Liver (tissue), 9 donors: ENCODE measurements around the gene MAP3K20. TPM values are rescaled to one million over a fixed set of nuclear protein-coding genes. Genes with fewer than 3 reads are reported as not detected.

Source experiments
- DNase-seq: peaks from one replicate; pipeline ENCODE4 v3.0.0-alpha.2; 2017; ENCODE audit warnings: low spot score
- H3K27ac ChIP-seq, 2 donors: one replicate each; pipeline ENCODE4 v1.7.0; 2013; ENCODE audit warnings: inconsistent platforms in 2 of 2, low read length in 2 of 2, control low read depth in 1 of 2, low read depth in 1 of 2, mild to moderate bottlenecking in 1 of 2
- H3K27me3 ChIP-seq, 4 donors: one replicate each; pipeline versions ENCODE4 v1.6.1 to v1.7.0; 2013; ENCODE audit warnings: low read length in 3 of 4, inconsistent platforms in 1 of 4, mild to moderate bottlenecking in 1 of 4, moderate library complexity in 1 of 4; ENCODE audit not compliant: control insufficient read depth in 4 of 4, insufficient read depth in 4 of 4
- H3K36me3 ChIP-seq, 4 donors: one replicate each; pipeline versions ENCODE4 v1.6.1 to v1.7.0; 2013; ENCODE audit warnings: low read length in 3 of 4, mild to moderate bottlenecking in 3 of 4, low read depth in 1 of 4, moderate library complexity in 1 of 4; ENCODE audit not compliant: control insufficient read depth in 4 of 4, insufficient read depth in 3 of 4
- H3K4me1 ChIP-seq, 4 donors: one replicate each; pipeline versions ENCODE4 v1.6.1 to v1.7.0; 2013; ENCODE audit warnings: low read length in 3 of 4, mild to moderate bottlenecking in 3 of 4, moderate library complexity in 1 of 4; ENCODE audit not compliant: control insufficient read depth in 4 of 4, insufficient read depth in 4 of 4
- H3K4me3 ChIP-seq, 3 donors: one replicate each; pipeline versions ENCODE4 v1.6.1 to v1.7.0; 2013; ENCODE audit warnings: low read length in 3 of 3, control low read depth in 1 of 3, low read depth in 1 of 3, mild to moderate bottlenecking in 1 of 3
- H3K9ac ChIP-seq, 2 donors: one replicate each; pipeline ENCODE4 v1.7.0; 2013; ENCODE audit warnings: low read length in 2 of 2, mild to moderate bottlenecking in 2 of 2, moderate library complexity in 2 of 2, control low read depth in 1 of 2, low read depth in 1 of 2
- H3K9me3 ChIP-seq, 4 donors: one replicate each; pipeline versions ENCODE4 v1.6.1 to v1.7.0; 2013; ENCODE audit warnings: low read length in 3 of 4; ENCODE audit not compliant: control insufficient read depth in 4 of 4
- EGR1 ChIP-seq, 2 donors: IDR thresholded peaks; 2 replicates each; pipeline ENCODE4 v1.6.1; 2016 to 2018; ENCODE audit warnings: antibody characterized with exemption in 2 of 2, low read depth in 2 of 2
- FOXA1 ChIP-seq: IDR thresholded peaks from 2 replicates; pipeline ENCODE4 v1.6.1; 2016; ENCODE audit warnings: antibody characterized with exemption
- FOXA2 ChIP-seq: IDR thresholded peaks from 2 replicates; pipeline ENCODE4 v1.6.1; 2016; ENCODE audit warnings: antibody characterized with exemption
- GABPA ChIP-seq, 2 donors: IDR thresholded peaks in 1 of 2; conservative IDR thresholded peaks in 1 of 2; 2 replicates each; pipeline ENCODE4 v1.6.1; 2016; ENCODE audit warnings: antibody characterized with exemption in 2 of 2, mild to moderate bottlenecking in 1 of 2, moderate library complexity in 1 of 2
- HNF4A ChIP-seq, 2 donors: conservative IDR thresholded peaks; 2 replicates each; pipeline ENCODE4 v1.6.1; 2016; ENCODE audit warnings: antibody characterized with exemption in 2 of 2, mild to moderate bottlenecking in 2 of 2
- HNF4G ChIP-seq: IDR thresholded peaks from 2 replicates; pipeline ENCODE4 v1.6.1; 2016; ENCODE audit warnings: antibody characterized with exemption
- JUND ChIP-seq, 2 donors: IDR thresholded peaks; 2 replicates each; pipeline ENCODE4 v1.6.1; 2016; ENCODE audit warnings: antibody characterized with exemption in 2 of 2
- NR2F2 ChIP-seq: IDR thresholded peaks from 2 replicates; pipeline ENCODE4 v1.6.1; 2016; ENCODE audit warnings: antibody characterized with exemption
- RAD21 ChIP-seq, 2 donors: IDR thresholded peaks; 2 replicates each; pipeline ENCODE4 v1.6.1; 2016; ENCODE audit warnings: antibody characterized with exemption in 2 of 2, mild to moderate bottlenecking in 2 of 2
- RXRA ChIP-seq, 2 donors: IDR thresholded peaks; 2 replicates each; pipeline ENCODE4 v1.6.1; 2017 to 2018; ENCODE audit warnings: antibody characterized with exemption in 2 of 2, mild to moderate bottlenecking in 1 of 2
- SP1 ChIP-seq: IDR thresholded peaks from 2 replicates; pipeline ENCODE4 v1.6.1; 2018; ENCODE audit warnings: antibody characterized with exemption, mild to moderate bottlenecking
- TAF1 ChIP-seq: conservative IDR thresholded peaks from 2 replicates; pipeline ENCODE4 v1.6.1; 2016; ENCODE audit warnings: antibody characterized with exemption, mild to moderate bottlenecking
- YY1 ChIP-seq: IDR thresholded peaks from 2 replicates; pipeline ENCODE4 v1.6.1; 2016; ENCODE audit warnings: antibody characterized with exemption, mild to moderate bottlenecking
- WGBS: extraction: QIAGEN DNeasy Blood & Tissue Kit; methylation state at CpG from one replicate; pipeline ENCODE4 v1.1.7; 2013; 5-methylcytosine and 5-hydroxymethylcytosine counted together
- polyA plus RNA-seq, 2 donors: library from polyadenylated mRNA; stranded (reverse) in 1 of 2; unstranded in 1 of 2; fragments of 200-250 nt in 1 of 2; fragments of >200 nt in 1 of 2; fragmentation: Nextera tagmentation in 1 of 2; extraction: Ambion mirVana in 1 of 2; gene quantifications; one replicate each; pipeline versions ENCODE4 v1.2.1 to v1.2.3, GENCODE V29; 2013 to 2015
- total RNA-seq, 2 donors: library from RNA; depleted of rRNA; stranded (reverse); fragments of >200 nt; gene quantifications; one replicate each; pipeline ENCODE4 v1.2.3, GENCODE V29; 2014
- TF ChIP-seq, protein P1 (sequence below): IDR thresholded peaks from 2 replicates; pipeline ENCODE4 v1.6.1; 2016; ENCODE audit warnings: antibody characterized with exemption
- TF ChIP-seq, protein P2 (sequence below): IDR thresholded peaks from 2 replicates; pipeline ENCODE4 v1.6.1; 2016; ENCODE audit warnings: antibody characterized with exemption
- TF ChIP-seq, protein P3 (sequence below): fragments of 150-350 bp; IDR thresholded peaks from 2 replicates; pipeline ENCODE4 v1.5.1; 2017; ENCODE audit warnings: improper control_type of control experiment, low read depth, low read length; ENCODE audit not compliant: missing input control
- TF ChIP-seq, protein P4 (sequence below): IDR thresholded peaks from 2 replicates; pipeline ENCODE4 v1.6.1; 2016; ENCODE audit warnings: antibody characterized with exemption, mild to moderate bottlenecking
- TF ChIP-seq, protein P5 (sequence below): IDR thresholded peaks from 2 replicates; pipeline ENCODE4 v1.6.1; 2016; ENCODE audit warnings: antibody characterized with exemption
- donor health status: healthy.
- donor health status: healthy.
- donor health status: healthy.
- donor health status: healthy.
- donor health status: healthy.

The MAP3K20 gene
- total and polyA plus RNA-seq, 4 donors: 9.1 to 22.6 (median 14.9) TPM

DNA sequence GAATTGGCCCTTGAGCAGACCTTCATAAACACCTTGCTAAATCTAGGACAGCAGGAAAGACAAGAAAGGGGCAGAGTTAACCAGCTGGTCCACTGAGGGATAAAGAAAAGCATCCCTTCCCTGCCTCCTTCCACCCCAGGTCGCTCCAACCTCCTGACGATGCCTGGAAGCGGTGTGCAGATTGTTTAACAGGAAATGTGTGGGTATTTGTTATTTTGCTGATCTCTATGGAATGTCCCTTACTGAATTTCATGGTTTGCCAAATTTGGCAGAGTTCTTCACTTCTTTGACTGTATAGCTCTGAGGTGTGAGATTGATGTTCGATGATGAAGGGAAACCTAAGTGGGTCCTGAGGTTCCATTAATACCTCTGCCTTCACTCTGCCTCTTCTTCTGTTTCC, 72.9 kb downstream of the MAP3K20 start:
- H3K4me1 ChIP-seq: no peaks in the 10 kb centered on the region
- DNase-seq: no peak
- H3K9me3 ChIP-seq: no peaks in the 10 kb centered on the region
- H3K9ac ChIP-seq: no peak overlapping the region
- peaks cover 0 to 1% (median 0%) of the 10 kb centered on the region in 4 donors for H3K36me3 ChIP-seq
- no peaks in the 10 kb centered on the region for H3K27me3 ChIP-seq
- no peak overlapping the region for H3K4me3 ChIP-seq
- H3K27ac ChIP-seq: no peak overlapping the region
- TF ChIP-seq, protein P1, sequence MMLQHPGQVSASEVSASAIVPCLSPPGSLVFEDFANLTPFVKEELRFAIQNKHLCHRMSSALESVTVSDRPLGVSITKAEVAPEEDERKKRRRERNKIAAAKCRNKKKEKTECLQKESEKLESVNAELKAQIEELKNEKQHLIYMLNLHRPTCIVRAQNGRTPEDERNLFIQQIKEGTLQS: no peak
- TF ChIP-seq, protein P2, sequence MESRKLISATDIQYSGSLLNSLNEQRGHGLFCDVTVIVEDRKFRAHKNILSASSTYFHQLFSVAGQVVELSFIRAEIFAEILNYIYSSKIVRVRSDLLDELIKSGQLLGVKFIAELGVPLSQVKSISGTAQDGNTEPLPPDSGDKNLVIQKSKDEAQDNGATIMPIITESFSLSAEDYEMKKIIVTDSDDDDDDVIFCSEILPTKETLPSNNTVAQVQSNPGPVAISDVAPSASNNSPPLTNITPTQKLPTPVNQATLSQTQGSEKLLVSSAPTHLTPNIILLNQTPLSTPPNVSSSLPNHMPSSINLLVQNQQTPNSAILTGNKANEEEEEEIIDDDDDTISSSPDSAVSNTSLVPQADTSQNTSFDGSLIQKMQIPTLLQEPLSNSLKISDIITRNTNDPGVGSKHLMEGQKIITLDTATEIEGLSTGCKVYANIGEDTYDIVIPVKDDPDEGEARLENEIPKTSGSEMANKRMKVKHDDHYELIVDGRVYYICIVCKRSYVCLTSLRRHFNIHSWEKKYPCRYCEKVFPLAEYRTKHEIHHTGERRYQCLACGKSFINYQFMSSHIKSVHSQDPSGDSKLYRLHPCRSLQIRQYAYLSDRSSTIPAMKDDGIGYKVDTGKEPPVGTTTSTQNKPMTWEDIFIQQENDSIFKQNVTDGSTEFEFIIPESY: no peak
- TF ChIP-seq JUND (IDR thresholded peaks at IDR 0.05) (no peak), TAF1 (no peak), RXRA (IDR thresholded peaks at IDR 0.05) (no peak), EGR1 (IDR thresholded peaks at IDR 0.05; ENCODE audit: low read depth in 2 of 2) (no peak), NR2F2 (no peak), HNF4G (no peak), HNF4A (conservative IDR thresholded peaks at IDR 0.05) (no peak), FOXA2 (no peak), RAD21 (IDR thresholded peaks at IDR 0.05) (no peak), SP1 (no peak), YY1 (no peak), FOXA1 (no peak), GABPA (IDR thresholded peaks at IDR 0.05 in 1 of 2, conservative IDR thresholded peaks at IDR 0.05 in 1 of 2) (no peak)
- TF ChIP-seq, protein P3, sequence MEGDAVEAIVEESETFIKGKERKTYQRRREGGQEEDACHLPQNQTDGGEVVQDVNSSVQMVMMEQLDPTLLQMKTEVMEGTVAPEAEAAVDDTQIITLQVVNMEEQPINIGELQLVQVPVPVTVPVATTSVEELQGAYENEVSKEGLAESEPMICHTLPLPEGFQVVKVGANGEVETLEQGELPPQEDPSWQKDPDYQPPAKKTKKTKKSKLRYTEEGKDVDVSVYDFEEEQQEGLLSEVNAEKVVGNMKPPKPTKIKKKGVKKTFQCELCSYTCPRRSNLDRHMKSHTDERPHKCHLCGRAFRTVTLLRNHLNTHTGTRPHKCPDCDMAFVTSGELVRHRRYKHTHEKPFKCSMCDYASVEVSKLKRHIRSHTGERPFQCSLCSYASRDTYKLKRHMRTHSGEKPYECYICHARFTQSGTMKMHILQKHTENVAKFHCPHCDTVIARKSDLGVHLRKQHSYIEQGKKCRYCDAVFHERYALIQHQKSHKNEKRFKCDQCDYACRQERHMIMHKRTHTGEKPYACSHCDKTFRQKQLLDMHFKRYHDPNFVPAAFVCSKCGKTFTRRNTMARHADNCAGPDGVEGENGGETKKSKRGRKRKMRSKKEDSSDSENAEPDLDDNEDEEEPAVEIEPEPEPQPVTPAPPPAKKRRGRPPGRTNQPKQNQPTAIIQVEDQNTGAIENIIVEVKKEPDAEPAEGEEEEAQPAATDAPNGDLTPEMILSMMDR: no peak
- TF ChIP-seq, protein P4, sequence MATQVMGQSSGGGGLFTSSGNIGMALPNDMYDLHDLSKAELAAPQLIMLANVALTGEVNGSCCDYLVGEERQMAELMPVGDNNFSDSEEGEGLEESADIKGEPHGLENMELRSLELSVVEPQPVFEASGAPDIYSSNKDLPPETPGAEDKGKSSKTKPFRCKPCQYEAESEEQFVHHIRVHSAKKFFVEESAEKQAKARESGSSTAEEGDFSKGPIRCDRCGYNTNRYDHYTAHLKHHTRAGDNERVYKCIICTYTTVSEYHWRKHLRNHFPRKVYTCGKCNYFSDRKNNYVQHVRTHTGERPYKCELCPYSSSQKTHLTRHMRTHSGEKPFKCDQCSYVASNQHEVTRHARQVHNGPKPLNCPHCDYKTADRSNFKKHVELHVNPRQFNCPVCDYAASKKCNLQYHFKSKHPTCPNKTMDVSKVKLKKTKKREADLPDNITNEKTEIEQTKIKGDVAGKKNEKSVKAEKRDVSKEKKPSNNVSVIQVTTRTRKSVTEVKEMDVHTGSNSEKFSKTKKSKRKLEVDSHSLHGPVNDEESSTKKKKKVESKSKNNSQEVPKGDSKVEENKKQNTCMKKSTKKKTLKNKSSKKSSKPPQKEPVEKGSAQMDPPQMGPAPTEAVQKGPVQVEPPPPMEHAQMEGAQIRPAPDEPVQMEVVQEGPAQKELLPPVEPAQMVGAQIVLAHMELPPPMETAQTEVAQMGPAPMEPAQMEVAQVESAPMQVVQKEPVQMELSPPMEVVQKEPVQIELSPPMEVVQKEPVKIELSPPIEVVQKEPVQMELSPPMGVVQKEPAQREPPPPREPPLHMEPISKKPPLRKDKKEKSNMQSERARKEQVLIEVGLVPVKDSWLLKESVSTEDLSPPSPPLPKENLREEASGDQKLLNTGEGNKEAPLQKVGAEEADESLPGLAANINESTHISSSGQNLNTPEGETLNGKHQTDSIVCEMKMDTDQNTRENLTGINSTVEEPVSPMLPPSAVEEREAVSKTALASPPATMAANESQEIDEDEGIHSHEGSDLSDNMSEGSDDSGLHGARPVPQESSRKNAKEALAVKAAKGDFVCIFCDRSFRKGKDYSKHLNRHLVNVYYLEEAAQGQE: no peak
- TF ChIP-seq, protein P5, sequence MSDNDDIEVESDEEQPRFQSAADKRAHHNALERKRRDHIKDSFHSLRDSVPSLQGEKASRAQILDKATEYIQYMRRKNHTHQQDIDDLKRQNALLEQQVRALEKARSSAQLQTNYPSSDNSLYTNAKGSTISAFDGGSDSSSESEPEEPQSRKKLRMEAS: no peak
- 92% methylated on average over 4 of the region's 4 CpGs for WGBS
